ENCODE data around the gene SCUBE3. TPM values are rescaled to one million over a fixed set of nuclear protein-coding genes. Genes with fewer than 3 reads are reported as not detected.

The SCUBE3 gene
- total and polyA plus RNA-seq, 2 of the 8 experiments (the other 6 are each of a cell fraction or from before 2014, with no cell fraction given), result 0.80 to 1.0 TPM

GRCh38 chr6:35215665-35216411, 2.1 kb downstream of the SCUBE3 start (continued):
- TF ChIP-seq CHD7 (IDR thresholded peaks at IDR 0.05; ENCODE audit: insufficient replicate concordance, low read length), result no peak
- no peak for TF ChIP-seq SIX5 (IDR thresholded peaks at IDR 0.05; ENCODE audit: low read depth, low read length)
- TF ChIP-seq HDAC2 (IDR thresholded peaks at IDR 0.05; ENCODE audit: borderline replicate concordance in 1 of 2, low read depth in 2 of 2, low read length in 2 of 2), result no peak
- no peak for TF ChIP-seq RXRA (IDR thresholded peaks at IDR 0.05; ENCODE audit: insufficient read depth, low read depth, low read length)
- no peak for TF ChIP-seq SRF (IDR thresholded peaks at IDR 0.05; ENCODE audit: low read depth, low read length)
- no peak for TF ChIP-seq SIRT6 (IDR thresholded peaks at IDR 0.05; ENCODE audit: low read length)
- TF ChIP-seq POU5F1 (IDR thresholded peaks at IDR 0.05; ENCODE audit: low read depth, low read length), result no peak
- TF ChIP-seq GTF2F1 (IDR thresholded peaks at IDR 0.05; ENCODE audit: borderline replicate concordance, low read depth, low read length), result no peak
- TF ChIP-seq RAD21 (IDR thresholded peaks at IDR 0.05 in 1 of 2, conservative IDR thresholded peaks at IDR 0.05 in 1 of 2; ENCODE audit: low read depth in 2 of 2, low read length in 2 of 2), result no peak
- no peak for TF ChIP-seq YY1 (IDR thresholded peaks at IDR 0.05; ENCODE audit: low read depth, low read length)

All from H1 (cell line).